Immature natural killer cell (primary cell): ENCODE data around the gene BOLA1. TPM values are rescaled to one million over a fixed set of nuclear protein-coding genes. Genes with fewer than 3 reads are reported as not detected.
"Not testable (repeated sequence)": the region's sequence is repeated elsewhere in the genome, so short reads cannot be mapped to it uniquely, and the experiment has no call there.

Experiments used
- DNase-seq, 3 donors: peaks; one replicate each; pipeline ENCODE4 v3.0.0; 2022; ENCODE audit warnings: mixed read lengths in 1 of 3
- H3K27ac Mint-ChIP-seq, 6 donors: one replicate each; pipeline ENCODE4 v1.8.0; 2020; ENCODE audit warnings: mixed read lengths in 6 of 6, mild to moderate bottlenecking in 5 of 6, inconsistent platforms in 4 of 6, moderate library complexity in 3 of 6
- H3K27me3 Mint-ChIP-seq, 3 donors: one replicate each; pipeline ENCODE4 v1.8.0; 2020 to 2021; ENCODE audit warnings: low read depth in 3 of 3, mild to moderate bottlenecking in 3 of 3, mixed read lengths in 3 of 3, moderate library complexity in 3 of 3, inconsistent platforms in 1 of 3
- H3K36me3 Mint-ChIP-seq, 3 donors: one replicate each; pipeline ENCODE4 v1.8.0; 2020; ENCODE audit warnings: mixed read lengths in 3 of 3, inconsistent platforms in 2 of 3, mild to moderate bottlenecking in 2 of 3
- H3K4me1 Mint-ChIP-seq, 2 donors: one replicate each; pipeline ENCODE4 v1.8.0; 2020; ENCODE audit warnings: inconsistent platforms in 2 of 2, mild to moderate bottlenecking in 2 of 2, mixed read lengths in 2 of 2, moderate library complexity in 1 of 2
- H3K4me3 Mint-ChIP-seq, 5 donors: one replicate each; pipeline ENCODE4 v1.8.0; 2020; ENCODE audit warnings: mild to moderate bottlenecking in 5 of 5, mixed read lengths in 5 of 5, inconsistent platforms in 3 of 5, moderate library complexity in 3 of 5
- H3K9me3 Mint-ChIP-seq, 6 donors: one replicate each; pipeline ENCODE4 v1.8.0; 2020; ENCODE audit warnings: mild to moderate bottlenecking in 6 of 6, mixed read lengths in 6 of 6, inconsistent platforms in 4 of 6, moderate library complexity in 3 of 6
- polyA plus RNA-seq, 3 donors: library from polyadenylated mRNA; unstranded; fragments of 300-500 nt; fragmentation: Illumina TruSeq; gene quantifications; one replicate each; pipeline ENCODE4 v1.2.3, GENCODE V29; 2021

Gene BOLA1, protein sequence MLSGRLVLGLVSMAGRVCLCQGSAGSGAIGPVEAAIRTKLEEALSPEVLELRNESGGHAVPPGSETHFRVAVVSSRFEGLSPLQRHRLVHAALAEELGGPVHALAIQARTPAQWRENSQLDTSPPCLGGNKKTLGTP
- polyA plus RNA-seq: 10 to 100 TPM; 12.6 to 35.2 (median 30.4) TPM

DNA sequence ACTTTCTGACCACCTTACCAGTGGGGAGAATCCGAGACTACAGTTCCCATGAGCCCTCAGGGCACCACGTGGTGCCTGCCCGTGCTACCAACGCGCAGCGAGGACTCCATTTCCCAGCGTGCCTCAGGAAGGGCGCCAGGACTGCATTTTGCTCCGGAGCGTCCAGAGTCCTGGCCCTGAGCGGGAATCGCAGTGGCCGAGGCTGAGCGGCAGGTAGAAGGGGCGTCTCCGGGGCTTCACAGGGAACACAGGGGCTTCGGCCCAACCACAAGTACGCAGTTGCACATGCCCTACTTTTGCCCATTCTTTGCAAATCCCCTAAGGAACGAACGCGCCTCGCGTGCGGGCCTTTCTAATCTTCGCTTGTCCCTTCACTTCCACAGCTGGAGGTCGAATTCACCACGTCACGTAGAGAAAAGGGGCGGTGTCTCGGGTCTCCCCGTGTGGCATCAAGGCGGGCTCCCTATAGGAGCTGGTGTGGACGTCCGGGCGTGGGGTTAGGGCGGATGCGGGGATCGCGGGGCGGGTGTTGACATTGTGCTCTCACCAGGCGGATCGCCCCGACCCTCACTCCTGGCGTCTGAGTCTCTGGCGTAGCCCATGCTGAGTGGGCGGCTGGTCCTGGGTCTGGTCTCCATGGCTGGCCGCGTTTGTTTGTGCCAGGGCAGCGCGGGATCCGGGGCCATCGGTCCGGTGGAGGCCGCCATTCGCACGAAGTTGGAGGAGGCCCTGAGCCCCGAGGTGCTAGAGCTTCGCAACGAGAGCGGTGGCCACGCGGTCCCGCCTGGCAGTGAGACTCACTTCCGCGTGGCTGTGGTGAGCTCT, at the start of gene BOLA1:
Gene BOLA1, plus strand, starts transcription at position 109 of the 825 bp plus-strand sequence. Its CDS starts 492 bp downstream, at position 601.
- Mint-ChIP-seq H3K4me1 (peaks cover 18 to 22% of the 10 kb centered on the region in 2 donors), H3K4me3 (peak within 1 kb of the TSS; percentile 91 to 98 (median 95)), H3K27me3 (peaks cover 0 to 2% (median 0%) of the 10 kb centered on the region in 3 donors), H3K9me3 (no peaks in the 10 kb centered on the region), H3K27ac (peak within 1 kb of the TSS; percentile 80 to 97 (median 96)), H3K36me3 (peaks cover 0 to 4% (median 3%) of the 10 kb centered on the region in 3 donors)
- peak; percentile 78 to 79 (median 78) for DNase-seq

DNA sequence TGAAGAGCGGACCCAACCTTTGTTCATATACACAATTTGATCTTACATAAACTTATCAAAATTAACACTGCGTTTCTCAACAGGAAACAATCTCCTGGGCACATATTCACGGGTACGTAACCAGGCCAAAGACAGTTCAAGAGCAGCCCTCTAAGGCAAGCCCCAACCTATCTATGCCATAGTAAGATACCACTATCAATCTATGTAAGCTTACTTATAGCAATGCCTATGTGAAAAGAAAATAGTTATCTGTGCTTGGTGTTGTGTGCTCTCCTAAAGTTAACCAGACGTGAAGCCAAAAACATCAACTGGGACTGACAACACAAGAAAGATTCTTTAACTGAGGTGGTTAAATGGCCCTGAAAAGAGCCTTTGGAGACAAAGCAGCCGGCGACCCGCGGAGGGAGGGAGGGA, 49.4 kb upstream of the BOLA1 start:
- peaks cover 43 to 52% of the 10 kb centered on the region in 2 donors for H3K4me1 Mint-ChIP-seq
- DNase-seq: no peak

DNA sequence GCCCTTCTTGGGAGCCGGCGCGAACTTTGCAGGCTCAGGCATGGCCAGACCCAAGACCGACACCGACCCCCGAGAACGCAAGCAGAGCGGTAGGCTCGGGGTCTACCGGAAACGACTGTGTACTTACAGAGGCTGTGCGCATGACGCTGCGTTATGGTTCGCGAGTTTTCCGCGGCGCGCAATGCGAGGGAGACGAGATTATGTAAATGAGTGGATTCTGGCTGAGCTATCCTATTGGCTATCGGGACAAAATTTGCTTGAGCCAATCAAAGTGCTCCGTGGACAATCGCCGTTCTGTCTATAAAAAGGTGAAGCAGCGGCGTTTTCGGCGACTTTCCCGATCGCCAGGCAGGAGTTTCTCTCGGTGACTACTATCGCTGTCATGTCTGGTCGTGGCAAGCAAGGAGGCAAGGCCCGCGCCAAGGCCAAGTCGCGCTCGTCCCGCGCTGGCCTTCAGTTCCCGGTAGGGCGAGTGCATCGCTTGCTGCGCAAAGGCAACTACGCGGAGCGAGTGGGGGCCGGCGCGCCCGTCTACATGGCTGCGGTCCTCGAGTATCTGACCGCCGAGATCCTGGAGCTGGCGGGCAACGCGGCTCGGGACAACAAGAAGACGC, 48.5 kb upstream of the BOLA1 start:
- not testable (repeated sequence) for H3K9me3 Mint-ChIP-seq, H3K4me3 Mint-ChIP-seq, H3K36me3 Mint-ChIP-seq, DNase-seq, H3K27ac Mint-ChIP-seq, H3K27me3 Mint-ChIP-seq
- peaks cover 34 to 44% of the 10 kb centered on the region in 2 donors for H3K4me1 Mint-ChIP-seq

More for the DNA sequence above, 49.4 kb upstream of the BOLA1 start:
- peaks cover 2 to 3% (median 3%) of the 10 kb centered on the region in 3 donors for H3K27me3 Mint-ChIP-seq
- peak overlapping the region; percentile 79 to 95 (median 92) for H3K27ac Mint-ChIP-seq
- no peaks in the 10 kb centered on the region for H3K9me3 Mint-ChIP-seq
- peak overlapping the region; percentile 87 to 96 (median 92) for H3K4me3 Mint-ChIP-seq
- peaks cover 0 to 8% (median 0%) of the 10 kb centered on the region in 3 donors for H3K36me3 Mint-ChIP-seq

DNA sequence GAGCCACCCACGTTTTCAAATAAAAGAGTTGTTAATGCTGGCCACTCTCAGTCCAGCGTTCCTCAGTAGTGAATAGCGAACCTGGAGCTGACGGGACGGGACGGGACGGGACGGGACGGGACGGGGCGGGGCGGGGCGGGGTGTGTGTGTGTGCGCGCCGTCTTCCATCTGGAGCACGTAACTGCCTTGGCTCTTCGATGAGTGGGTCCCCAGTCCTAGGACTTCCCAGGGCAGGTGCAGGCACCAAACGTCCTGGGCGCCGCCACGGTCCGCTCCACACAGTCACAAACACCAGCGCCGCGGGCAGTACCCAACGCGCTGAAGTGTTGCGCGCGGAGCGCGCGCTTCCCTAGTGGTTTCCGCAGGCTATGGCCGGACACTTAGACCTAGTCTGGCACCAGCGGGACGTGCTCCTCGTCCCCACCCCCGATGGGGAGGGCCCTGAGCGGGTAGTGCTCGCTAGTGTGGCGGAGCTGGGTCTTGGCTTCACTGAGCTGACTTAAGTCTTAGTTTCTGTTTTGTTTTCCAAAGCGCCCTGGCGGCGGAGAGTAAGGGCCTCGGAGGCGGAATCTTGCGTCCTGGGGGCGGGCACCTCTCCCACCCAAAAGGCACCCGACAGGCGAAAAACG, 47.7 kb upstream of the BOLA1 start:
- not testable (repeated sequence) for H3K27ac Mint-ChIP-seq, H3K36me3 Mint-ChIP-seq, H3K27me3 Mint-ChIP-seq, DNase-seq, H3K9me3 Mint-ChIP-seq, H3K4me3 Mint-ChIP-seq
- peaks cover 29 to 35% of the 10 kb centered on the region in 2 donors for H3K4me1 Mint-ChIP-seq

DNA sequence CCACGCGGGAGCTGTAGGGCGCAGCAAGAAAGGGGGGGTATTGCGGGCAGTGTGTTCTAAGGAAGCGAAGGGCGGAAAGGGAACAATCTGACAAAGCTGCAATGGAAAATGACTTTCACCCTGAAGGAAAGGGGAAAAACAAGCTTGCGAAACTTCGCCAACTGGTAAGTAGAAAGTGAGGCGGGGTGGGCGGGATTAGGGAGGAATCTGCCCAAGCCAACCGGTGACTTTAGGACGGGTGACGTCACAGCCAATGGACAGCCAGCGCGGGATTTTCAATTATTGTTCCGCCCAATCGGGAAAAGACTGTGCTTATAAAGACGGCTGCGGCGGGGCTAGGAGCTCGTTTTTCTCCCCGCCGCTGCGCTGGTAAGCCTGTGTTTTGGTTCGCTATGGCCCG, 47.1 kb upstream of the BOLA1 start:
- not testable (repeated sequence) for H3K9me3 Mint-ChIP-seq, H3K4me3 Mint-ChIP-seq, H3K27me3 Mint-ChIP-seq, H3K36me3 Mint-ChIP-seq, H3K27ac Mint-ChIP-seq, DNase-seq
- H3K4me1 Mint-ChIP-seq: peaks cover 26 to 29% of the 10 kb centered on the region in 2 donors

DNA sequence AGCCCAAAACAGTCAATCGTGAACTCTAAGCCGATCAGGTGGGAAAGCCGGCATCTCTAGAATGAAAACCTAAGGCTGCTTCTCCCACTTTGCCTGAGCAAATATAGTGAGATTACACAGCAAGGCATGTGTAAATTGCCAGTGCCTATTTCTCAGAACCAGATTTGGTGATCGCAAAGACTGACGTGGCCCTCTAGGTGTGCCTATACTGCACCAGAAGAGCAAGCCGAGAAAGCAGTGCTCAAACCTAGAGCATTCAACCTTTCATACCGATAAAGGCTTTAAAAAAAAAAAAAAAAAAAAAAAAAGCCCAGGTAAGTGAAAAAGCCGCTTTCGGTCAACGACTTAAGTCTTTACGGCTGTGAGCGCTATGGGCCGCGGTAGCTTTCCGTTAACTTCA, 39.1 kb upstream of the BOLA1 start:
- H3K36me3 Mint-ChIP-seq, H3K27ac Mint-ChIP-seq, H3K27me3 Mint-ChIP-seq, H3K4me1 Mint-ChIP-seq, DNase-seq, H3K4me3 Mint-ChIP-seq, H3K9me3 Mint-ChIP-seq: not testable (repeated sequence)

DNA sequence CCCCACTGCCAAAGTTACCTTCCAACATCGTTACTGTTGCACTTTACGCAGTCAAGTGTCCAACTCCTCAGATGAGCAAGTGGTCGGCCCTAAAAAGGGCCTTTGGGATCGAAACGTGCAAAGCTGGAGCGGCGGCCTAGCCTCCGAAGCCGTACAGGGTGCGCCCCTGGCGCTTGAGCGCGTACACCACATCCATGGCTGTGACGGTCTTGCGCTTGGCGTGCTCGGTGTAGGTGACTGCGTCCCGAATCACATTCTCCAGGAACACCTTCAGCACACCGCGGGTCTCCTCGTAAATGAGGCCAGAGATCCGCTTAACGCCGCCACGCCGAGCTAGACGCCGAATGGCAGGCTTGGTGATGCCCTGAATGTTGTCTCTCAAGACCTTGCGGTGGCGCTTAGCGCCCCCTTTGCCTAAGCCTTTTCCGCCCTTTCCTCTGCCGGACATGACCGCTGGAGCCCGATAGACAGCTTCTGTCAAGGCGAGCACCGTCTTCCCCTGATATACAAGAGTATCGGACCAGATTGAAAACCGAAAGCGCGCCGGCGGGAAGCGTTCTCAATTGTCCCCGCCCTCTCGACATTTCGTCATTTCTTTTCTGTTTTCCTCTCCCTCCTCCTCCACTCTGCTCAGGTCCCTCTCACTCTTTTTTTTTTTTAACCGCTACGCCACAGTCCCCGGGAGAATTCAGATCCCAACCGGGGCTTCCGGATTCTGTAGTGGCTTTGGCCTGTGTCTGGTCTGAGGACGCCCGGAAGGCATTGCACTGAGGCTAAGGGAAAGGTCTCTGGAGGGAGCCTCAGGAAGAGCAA, 38.5 kb upstream of the BOLA1 start:
- H3K27me3 Mint-ChIP-seq, H3K4me3 Mint-ChIP-seq, H3K4me1 Mint-ChIP-seq, H3K9me3 Mint-ChIP-seq, H3K27ac Mint-ChIP-seq, DNase-seq, H3K36me3 Mint-ChIP-seq: not testable (repeated sequence)

DNA sequence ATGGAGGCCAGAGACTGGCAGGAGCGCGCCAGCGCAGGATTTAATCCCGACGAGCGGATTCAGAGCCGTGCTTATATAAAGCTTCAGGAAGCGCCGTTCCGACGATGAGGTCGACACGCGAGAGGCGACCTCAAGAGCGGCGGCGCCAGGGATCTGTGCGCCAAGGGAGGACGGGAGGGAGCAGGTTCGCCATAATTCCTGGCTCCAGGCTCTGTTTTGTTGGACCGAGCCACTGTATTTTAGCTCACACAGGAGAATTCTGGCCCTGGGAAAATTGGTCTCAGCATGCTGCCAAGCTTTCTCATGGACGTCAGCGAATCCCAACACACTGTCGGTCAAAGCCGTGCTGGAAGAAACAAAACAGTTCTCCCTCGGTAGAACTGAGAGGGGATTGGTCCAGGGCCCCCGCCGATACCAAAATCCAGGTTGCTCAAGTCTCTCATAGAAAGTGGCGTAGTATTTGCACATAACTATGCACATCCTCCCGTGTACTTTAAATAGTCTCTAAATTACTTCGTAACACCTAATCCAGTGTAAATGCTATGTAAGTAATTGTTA, 37.8 kb upstream of the BOLA1 start:
- H3K4me3 Mint-ChIP-seq, H3K4me1 Mint-ChIP-seq, H3K27ac Mint-ChIP-seq, H3K36me3 Mint-ChIP-seq, DNase-seq, H3K27me3 Mint-ChIP-seq, H3K9me3 Mint-ChIP-seq: not testable (repeated sequence)

DNA sequence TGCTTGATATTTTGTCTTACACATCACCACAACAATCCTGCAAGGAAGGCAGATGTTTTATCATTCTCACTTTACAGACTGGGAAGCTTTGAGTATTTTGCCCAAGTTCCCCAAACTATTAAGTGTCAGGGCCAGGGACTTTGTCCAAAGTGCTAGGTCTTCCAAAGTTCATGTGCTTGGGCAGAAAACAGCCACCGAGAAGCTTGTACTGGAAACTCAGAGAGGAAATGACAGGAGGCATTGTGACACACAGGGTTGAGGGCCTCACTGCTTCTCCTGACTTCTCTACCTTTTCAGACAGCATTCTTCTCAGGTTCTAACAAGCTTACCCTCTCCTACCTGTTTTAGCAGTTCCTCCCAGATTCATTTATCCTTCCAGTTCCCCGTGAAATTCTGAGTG, 32.5 kb upstream of the BOLA1 start:
- H3K4me1 Mint-ChIP-seq, H3K4me3 Mint-ChIP-seq, H3K9me3 Mint-ChIP-seq, H3K27me3 Mint-ChIP-seq, DNase-seq, H3K36me3 Mint-ChIP-seq, H3K27ac Mint-ChIP-seq: not testable (repeated sequence)

DNA sequence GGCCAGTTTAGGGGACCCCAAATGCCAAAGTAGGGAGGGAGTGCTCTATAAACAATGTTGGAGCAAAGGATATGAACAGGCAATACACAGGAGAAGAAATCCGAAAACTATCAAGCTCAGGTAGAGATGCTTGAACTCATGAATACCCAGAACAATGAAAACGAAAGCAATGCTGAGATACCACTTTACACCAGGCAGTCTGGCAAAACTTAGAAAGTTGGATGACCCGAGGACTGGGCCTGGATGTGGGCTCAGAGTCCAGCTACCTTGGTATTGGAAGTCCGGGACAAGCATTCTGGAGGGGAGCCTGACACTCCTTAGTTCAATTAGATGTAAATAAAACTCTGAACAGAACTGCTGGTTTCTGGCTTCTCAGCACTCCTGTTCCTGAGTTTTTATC, 26.3 kb upstream of the BOLA1 start:
- H3K36me3 Mint-ChIP-seq, H3K9me3 Mint-ChIP-seq, H3K4me3 Mint-ChIP-seq, H3K27me3 Mint-ChIP-seq, DNase-seq, H3K27ac Mint-ChIP-seq, H3K4me1 Mint-ChIP-seq: not testable (repeated sequence)

DNA sequence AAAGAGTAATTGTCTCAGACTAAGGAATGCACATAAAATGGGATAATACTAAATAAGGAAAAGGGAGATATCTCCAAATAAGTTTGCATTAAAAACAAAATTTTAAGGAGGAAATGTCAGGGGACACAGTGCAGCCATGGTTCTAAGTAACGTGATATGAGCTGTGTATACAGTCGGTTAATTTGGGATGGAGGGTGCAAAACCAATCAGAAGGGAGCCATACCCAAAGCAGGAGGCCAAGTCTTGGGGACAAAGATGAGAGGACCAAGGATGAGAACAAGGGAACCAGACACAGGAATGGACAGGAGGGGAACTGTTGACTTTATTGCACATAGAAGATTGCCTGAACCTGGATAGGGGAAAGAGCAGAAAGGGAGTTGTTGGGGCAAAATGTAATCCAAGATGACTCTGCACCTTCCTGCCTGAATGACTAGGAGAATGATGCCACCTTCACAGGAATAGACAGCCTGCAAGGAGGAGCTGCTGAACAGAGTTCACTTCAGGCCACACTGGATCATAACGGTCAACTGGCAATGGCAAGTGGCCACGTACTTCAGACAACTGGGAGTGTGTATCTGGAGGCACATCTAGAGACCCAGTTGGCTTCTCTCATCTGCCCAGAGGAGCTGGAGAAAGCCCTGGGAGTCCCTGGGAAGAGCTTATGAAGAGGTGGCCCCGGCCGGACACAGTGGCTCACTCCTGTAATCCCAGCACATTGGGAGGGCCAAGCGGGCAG, 22.0 kb upstream of the BOLA1 start:
- H3K4me3 Mint-ChIP-seq: no peak overlapping the region
- H3K4me1 Mint-ChIP-seq: peaks cover 7 to 8% of the 10 kb centered on the region in 2 donors
- H3K27me3 Mint-ChIP-seq: peaks cover 0 to 2% (median 2%) of the 10 kb centered on the region in 3 donors
- H3K27ac Mint-ChIP-seq: no peak overlapping the region
- H3K9me3 Mint-ChIP-seq: no peaks in the 10 kb centered on the region
- H3K36me3 Mint-ChIP-seq: no peaks in the 10 kb centered on the region
- no peak for DNase-seq

DNA sequence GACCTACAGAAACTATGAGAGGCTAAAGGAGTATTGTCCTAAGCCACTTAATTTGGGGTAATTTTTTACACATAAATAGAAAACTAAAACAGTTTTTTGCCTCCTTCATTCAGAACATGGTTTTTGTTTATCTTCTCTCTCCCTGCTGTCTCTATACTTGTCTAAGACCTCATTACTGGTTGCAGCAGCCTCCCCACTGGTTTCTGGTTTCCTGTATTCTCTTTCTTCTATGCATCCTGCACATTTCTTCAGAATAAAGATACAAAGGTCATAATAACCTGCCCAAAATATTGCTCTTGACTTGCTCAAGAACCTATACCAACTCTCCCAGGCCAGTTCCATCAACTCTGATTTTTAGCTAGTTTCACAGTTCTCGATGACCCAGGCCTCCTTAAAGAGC, 19.8 kb upstream of the BOLA1 start:
- H3K36me3 Mint-ChIP-seq: no peaks in the 10 kb centered on the region
- DNase-seq: no peak
- H3K27ac Mint-ChIP-seq: peak overlapping the region in 2 of 6 donors; percentile 11 to 36
- peaks cover 7 to 8% of the 10 kb centered on the region in 2 donors for H3K4me1 Mint-ChIP-seq
- H3K27me3 Mint-ChIP-seq: peaks cover 0 to 2% (median 2%) of the 10 kb centered on the region in 3 donors
- no peaks in the 10 kb centered on the region for H3K9me3 Mint-ChIP-seq
- H3K4me3 Mint-ChIP-seq: no peak overlapping the region
